Measurements from ENCODE around the gene SH2D6. TPM values are rescaled to one million over a fixed set of nuclear protein-coding genes. Genes with fewer than 3 reads are reported as not detected.

Gene SH2D6
- total RNA-seq, 4 donors from 2014 or later: not detected

DNA sequence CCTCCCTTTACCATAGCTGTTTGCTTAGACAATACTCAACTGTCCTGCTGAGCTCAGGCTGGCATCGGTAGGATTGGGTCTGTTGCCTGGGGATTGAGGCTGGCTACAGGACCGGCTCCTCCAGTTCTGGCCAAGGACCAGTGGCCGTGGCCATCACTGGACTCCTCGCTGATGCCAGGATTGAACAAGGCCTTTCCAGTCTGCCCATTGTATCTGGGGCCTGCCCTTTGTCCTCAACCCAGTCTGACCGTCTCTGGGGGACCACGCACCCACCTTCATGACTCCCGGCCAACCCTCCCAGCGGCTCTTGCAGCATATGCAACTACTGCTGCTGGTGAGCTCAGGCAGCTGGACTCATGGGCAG, 28.7 kb downstream of the SH2D6 start:
- Histone ChIP-seq H3K36me3 (no peaks in the 10 kb centered on the region), H3K27me3 (no peaks in the 10 kb centered on the region), H3K4me3 (no peak overlapping the region), H3K9me3 (no peaks in the 10 kb centered on the region), H3K27ac (no peak overlapping the region), H3K4me1 (peaks cover 0 to 3% of the 10 kb centered on the region in 2 donors)
- intact Hi-C loops (cut with DNase I; ENCODE audit: low total_unique reads): no loop called here
- DNase-seq: no peak
- no peak for TF ChIP-seq POLR2A (IDR thresholded peaks at IDR 0.05)
- TF ChIP-seq, protein P1, sequence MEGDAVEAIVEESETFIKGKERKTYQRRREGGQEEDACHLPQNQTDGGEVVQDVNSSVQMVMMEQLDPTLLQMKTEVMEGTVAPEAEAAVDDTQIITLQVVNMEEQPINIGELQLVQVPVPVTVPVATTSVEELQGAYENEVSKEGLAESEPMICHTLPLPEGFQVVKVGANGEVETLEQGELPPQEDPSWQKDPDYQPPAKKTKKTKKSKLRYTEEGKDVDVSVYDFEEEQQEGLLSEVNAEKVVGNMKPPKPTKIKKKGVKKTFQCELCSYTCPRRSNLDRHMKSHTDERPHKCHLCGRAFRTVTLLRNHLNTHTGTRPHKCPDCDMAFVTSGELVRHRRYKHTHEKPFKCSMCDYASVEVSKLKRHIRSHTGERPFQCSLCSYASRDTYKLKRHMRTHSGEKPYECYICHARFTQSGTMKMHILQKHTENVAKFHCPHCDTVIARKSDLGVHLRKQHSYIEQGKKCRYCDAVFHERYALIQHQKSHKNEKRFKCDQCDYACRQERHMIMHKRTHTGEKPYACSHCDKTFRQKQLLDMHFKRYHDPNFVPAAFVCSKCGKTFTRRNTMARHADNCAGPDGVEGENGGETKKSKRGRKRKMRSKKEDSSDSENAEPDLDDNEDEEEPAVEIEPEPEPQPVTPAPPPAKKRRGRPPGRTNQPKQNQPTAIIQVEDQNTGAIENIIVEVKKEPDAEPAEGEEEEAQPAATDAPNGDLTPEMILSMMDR (IDR thresholded peaks at IDR 0.05): no peak

DNA sequence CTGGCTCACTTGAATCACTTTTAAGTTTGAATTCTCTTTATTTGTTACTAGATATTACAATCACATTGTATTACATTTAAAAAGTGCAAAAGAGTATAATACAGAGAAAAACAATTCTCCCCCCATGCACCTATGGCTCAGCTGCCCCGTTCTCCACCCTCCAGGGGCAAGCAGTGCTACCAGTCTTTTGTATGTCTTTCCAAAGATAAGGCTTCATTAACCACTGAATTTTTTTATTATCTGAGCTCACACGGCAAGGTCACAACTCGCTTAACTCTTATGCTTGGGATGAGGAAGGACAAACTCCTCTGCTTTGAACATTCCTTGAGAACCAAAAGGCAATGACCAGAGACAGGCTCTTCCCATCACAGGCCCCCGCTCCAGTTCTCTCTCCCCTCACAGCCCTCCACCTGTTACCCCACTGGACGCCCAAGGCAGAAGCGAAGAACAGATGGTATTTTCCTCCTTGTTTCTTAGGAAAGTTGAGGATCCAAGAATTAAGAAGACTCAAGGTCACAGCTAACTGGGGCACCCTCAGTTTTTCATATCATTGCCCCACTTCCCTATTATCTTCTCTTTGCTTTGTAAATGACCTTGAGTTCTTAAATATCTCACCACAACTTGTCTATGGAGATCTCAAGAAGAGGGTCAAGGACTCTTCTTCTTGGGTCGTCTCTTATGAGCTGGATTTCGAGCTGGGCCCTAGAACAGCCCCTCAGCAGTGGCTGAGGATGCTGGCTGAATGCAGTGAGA, 30.1 kb downstream of the SH2D6 start:
- no peak overlapping the region for H3K27ac ChIP-seq
- no peak for DNase-seq
- intact Hi-C loops (cut with DNase I; ENCODE audit: low total_unique reads): no loop called here
- H3K36me3 ChIP-seq: no peaks in the 10 kb centered on the region
- H3K9me3 ChIP-seq: no peaks in the 10 kb centered on the region
- no peak for TF ChIP-seq POLR2A (IDR thresholded peaks at IDR 0.05)
- TF ChIP-seq, protein P1 (IDR thresholded peaks at IDR 0.05): no peak
- H3K27me3 ChIP-seq: no peaks in the 10 kb centered on the region
- no peak overlapping the region for H3K4me3 ChIP-seq
- H3K4me1 ChIP-seq: peaks cover 0 to 3% of the 10 kb centered on the region in 2 donors

DNA sequence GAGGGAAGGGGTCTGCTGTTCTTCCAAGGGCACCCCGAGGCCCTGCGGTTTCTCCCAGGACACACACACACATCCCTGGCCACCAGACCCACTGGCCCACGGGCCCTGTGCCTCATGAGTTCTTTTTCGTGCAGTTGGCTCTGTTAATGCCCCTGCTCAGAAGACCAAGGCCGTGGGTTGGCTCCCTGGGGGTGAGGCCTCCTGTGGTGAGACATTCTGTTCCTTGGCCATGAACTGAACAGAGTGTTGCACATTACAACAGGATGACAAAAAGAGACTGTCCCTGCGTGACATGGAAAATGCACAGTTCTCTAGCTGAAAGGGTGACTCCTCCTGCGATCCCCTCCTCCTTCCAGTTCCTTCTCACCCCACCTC, 30.7 kb downstream of the SH2D6 start:
- no peaks in the 10 kb centered on the region for H3K9me3 ChIP-seq
- H3K36me3 ChIP-seq: no peaks in the 10 kb centered on the region
- H3K4me3 ChIP-seq: no peak overlapping the region
- no peaks in the 10 kb centered on the region for H3K27me3 ChIP-seq
- H3K27ac ChIP-seq: no peak overlapping the region
- intact Hi-C loops (cut with DNase I; ENCODE audit: low total_unique reads): no loop called here
- TF ChIP-seq, protein P1 (IDR thresholded peaks at IDR 0.05): no peak
- TF ChIP-seq POLR2A (IDR thresholded peaks at IDR 0.05): no peak
- H3K4me1 ChIP-seq: peaks cover 0 to 3% of the 10 kb centered on the region in 2 donors
- DNase-seq: no peak

DNA sequence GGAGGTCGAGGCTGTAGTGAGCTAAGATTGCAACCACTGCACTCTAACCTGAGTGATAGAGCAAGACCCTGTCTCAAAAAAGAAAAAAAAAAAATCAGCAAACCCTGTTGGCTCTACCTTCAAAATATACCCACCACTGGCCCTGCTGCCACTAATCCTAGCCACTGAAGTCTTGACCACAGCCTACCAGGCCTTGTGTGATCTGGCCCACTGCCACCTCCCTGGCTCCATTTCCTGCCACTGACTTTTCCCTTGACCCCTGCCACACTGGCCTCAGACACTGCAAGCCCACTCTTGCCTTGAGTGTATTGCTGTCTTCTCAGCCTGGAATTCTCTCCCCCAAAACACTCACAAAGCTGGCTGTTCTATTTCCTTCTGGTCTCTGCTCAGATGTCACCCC, 33.7 kb downstream of the SH2D6 start:
- Histone ChIP-seq H3K9me3 (no peaks in the 10 kb centered on the region), H3K27ac (no peak overlapping the region), H3K36me3 (no peaks in the 10 kb centered on the region), H3K4me1 (no peaks in the 10 kb centered on the region), H3K27me3 (no peaks in the 10 kb centered on the region), H3K4me3 (no peak overlapping the region)
- no peak for DNase-seq
- TF ChIP-seq POLR2A (IDR thresholded peaks at IDR 0.05): no peak
- TF ChIP-seq, protein P1 (IDR thresholded peaks at IDR 0.05): no peak
- intact Hi-C loops (cut with DNase I; ENCODE audit: low total_unique reads): no loop called here

DNA sequence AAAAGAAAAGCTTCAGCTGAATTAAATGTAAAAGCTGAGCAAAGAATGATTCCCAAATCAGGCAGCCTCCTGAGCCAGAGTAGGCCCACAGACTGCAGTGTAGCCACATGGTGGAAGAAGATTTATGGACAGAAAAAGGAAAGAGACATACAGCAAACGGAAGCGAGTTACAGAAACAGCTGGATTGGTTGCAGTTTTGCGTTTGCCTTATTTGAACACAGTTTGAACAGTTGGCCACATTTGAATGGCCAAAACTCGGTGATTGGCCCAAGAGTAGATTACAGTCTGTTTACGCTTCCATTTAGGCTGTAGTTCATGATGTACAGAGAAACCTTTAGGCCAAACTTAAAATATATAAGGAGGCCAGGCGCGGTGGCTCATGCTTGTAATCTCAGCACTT, 35.1 kb downstream of the SH2D6 start:
- no peak for DNase-seq

More for the DNA sequence above, 35.1 kb downstream of the SH2D6 start:
- H3K4me3 ChIP-seq: no peak overlapping the region
- no peaks in the 10 kb centered on the region for H3K4me1 ChIP-seq
- H3K27ac ChIP-seq: no peak overlapping the region
- H3K27me3 ChIP-seq: no peaks in the 10 kb centered on the region
- no peaks in the 10 kb centered on the region for H3K9me3 ChIP-seq
- no peaks in the 10 kb centered on the region for H3K36me3 ChIP-seq
- intact Hi-C loops (cut with DNase I; ENCODE audit: low total_unique reads): no loop called here
- no peak for TF ChIP-seq POLR2A (IDR thresholded peaks at IDR 0.05)
- TF ChIP-seq, protein P1 (IDR thresholded peaks at IDR 0.05): no peak
